Skeletal muscle tissue (tissue), 4 donors: ENCODE data around the gene NAV2. TPM values are rescaled to one million over a fixed set of nuclear protein-coding genes. Genes with fewer than 3 reads are reported as not detected.

ENCODE experiments used
- H3K27ac ChIP-seq: one replicate; pipeline ENCODE4 v1.7.0; 2013; ENCODE audit warnings: mild to moderate bottlenecking, low read depth, low read length, inconsistent platforms
- H3K27me3 ChIP-seq, 3 donors: one replicate each; pipeline ENCODE4 v1.7.0; 2013; ENCODE audit warnings: low read length in 3 of 3; ENCODE audit not compliant: control insufficient read depth in 3 of 3, insufficient read depth in 3 of 3
- H3K36me3 ChIP-seq, 3 donors: one replicate each; pipeline ENCODE4 v1.7.0; 2013; ENCODE audit warnings: low read length in 3 of 3; ENCODE audit not compliant: control insufficient read depth in 3 of 3, insufficient read depth in 3 of 3
- H3K4me1 ChIP-seq, 3 donors: one replicate each; pipeline ENCODE4 v1.7.0; 2013; ENCODE audit warnings: low read length in 3 of 3, mild to moderate bottlenecking in 3 of 3; ENCODE audit not compliant: control insufficient read depth in 3 of 3, insufficient read depth in 3 of 3
- H3K4me3 ChIP-seq, 3 donors: one replicate each; pipeline ENCODE4 v1.7.0; 2013; ENCODE audit warnings: low read length in 3 of 3
- H3K9ac ChIP-seq, 3 donors: one replicate each; pipeline ENCODE4 v1.7.0; 2013; ENCODE audit warnings: low read length in 3 of 3, mild to moderate bottlenecking in 3 of 3, moderate library complexity in 2 of 3, low read depth in 1 of 3
- H3K9me3 ChIP-seq, 3 donors: one replicate each; pipeline ENCODE4 v1.7.0; 2013; ENCODE audit warnings: low read length in 3 of 3; ENCODE audit not compliant: control insufficient read depth in 3 of 3
- total RNA-seq: library from RNA; depleted of rRNA; stranded (reverse); fragments of >200 nt; gene quantifications from one replicate; pipeline ENCODE4 v1.2.3, GENCODE V29; 2014
- donor health status: Osteomylitis.

NAV2 gene
- total RNA-seq, 1 donor from 2014 or later: 43.3 TPM

DNA sequence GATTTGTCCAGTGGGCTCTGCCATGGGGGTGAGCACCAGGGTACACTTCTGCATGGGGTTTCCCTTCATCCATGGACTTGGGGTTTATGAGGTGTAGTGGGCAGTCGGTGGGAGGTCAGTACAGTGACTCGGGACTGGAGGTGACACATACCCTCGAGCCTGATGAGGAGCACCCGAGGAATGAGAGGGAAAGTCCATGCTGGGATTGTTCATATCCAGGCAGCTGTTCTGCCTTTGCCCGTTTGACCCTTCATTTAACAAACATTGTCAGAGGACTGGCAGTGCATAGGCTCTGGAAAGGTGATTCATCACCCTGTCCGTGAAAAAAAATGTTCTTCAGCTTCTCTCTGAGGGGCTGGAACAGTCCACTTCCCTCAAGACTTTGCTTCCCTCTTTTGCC lies 2.7 kb downstream of the NAV2 start:
- H3K9ac ChIP-seq: peak overlapping the region in 1 of 3 donors; percentile 27
- H3K27ac ChIP-seq: no peak overlapping the region
- H3K4me3 ChIP-seq: no peak overlapping the region
- H3K36me3 ChIP-seq: no peaks in the 10 kb centered on the region
- H3K27me3 ChIP-seq: peaks cover 22 to 27% (median 24%) of the 10 kb centered on the region in 3 donors
- no peaks in the 10 kb centered on the region for H3K9me3 ChIP-seq
- peaks cover 30 to 41% (median 36%) of the 10 kb centered on the region in 3 donors for H3K4me1 ChIP-seq

- Histone ChIP-seq H3K4me1 (peaks cover 22 to 26% (median 23%) of the 10 kb centered on the region in 3 donors), H3K4me3 (no peak overlapping the region), H3K36me3 (no peaks in the 10 kb centered on the region), H3K9ac (no peak overlapping the region), H3K27ac (no peak overlapping the region), H3K27me3 (peaks cover 22 to 27% (median 24%) of the 10 kb centered on the region in 3 donors), H3K9me3 (no peaks in the 10 kb centered on the region)
Measured at GRCh38 chr11:19718051-19718450, 5.4 kb downstream of the NAV2 start.

DNA sequence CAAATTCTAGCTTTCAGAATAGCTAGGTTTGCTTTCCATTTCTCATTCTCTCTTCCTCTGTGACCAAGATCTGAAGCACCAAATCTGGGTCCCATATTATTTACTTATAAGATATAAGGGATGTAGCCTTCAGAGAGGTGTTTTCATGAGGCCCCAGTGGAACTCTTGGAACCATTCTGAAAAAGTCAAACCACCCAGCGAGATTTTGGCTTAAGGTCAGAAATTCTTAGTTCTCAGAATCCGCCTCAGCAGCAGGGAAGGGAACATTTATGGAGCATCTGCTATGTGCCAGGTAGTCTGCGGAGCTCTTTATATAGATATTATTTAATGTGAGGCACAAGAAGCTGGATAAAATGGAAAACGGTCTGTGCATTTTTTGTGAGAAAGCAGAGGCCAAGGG lies 6.3 kb downstream of the NAV2 start:
- H3K9me3 ChIP-seq: no peaks in the 10 kb centered on the region
- H3K9ac ChIP-seq: no peak overlapping the region
- H3K4me1 ChIP-seq: peaks cover 14 to 18% (median 17%) of the 10 kb centered on the region in 3 donors
- no peak overlapping the region for H3K4me3 ChIP-seq
- no peaks in the 10 kb centered on the region for H3K36me3 ChIP-seq
- no peak overlapping the region for H3K27ac ChIP-seq
- peaks cover 13 to 19% (median 18%) of the 10 kb centered on the region in 3 donors for H3K27me3 ChIP-seq

GRCh38 chr11:19719960-19720359 lies 7.3 kb downstream of the NAV2 start:
- H3K27ac ChIP-seq: no peak overlapping the region

DNA sequence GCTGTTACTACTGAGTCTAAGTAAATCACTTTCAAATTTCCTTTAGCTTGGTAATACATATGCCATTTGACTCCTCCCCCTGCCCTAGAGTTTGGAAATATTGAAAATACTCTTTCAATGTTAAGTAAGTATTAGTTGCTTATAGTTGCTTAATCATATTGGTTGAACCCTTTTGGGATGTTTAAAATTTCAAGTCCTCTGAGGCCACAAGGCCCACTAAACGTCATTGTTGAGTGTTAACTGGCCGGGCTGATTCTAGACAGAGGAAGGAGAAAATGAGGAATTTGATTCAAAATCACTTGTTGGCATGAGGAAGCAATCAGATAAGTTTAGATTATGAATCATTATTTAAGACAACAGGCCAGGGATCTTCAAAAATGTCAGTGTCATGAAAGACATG lies 8.5 kb downstream of the NAV2 start:
- no peak overlapping the region for H3K27ac ChIP-seq
- peaks cover 0 to 6% (median 0%) of the 10 kb centered on the region in 3 donors for H3K4me1 ChIP-seq
- no peaks in the 10 kb centered on the region for H3K27me3 ChIP-seq

More at GRCh38 chr11:19719960-19720359, 7.3 kb downstream of the NAV2 start:
- Histone ChIP-seq H3K27me3 (peaks cover 4 to 9% (median 8%) of the 10 kb centered on the region in 3 donors), H3K9me3 (no peaks in the 10 kb centered on the region), H3K4me3 (no peak overlapping the region), H3K9ac (no peak overlapping the region), H3K36me3 (no peaks in the 10 kb centered on the region), H3K4me1 (peaks cover 4 to 10% (median 7%) of the 10 kb centered on the region in 3 donors)

GRCh38 chr11:19722702-19723101 lies 10.1 kb downstream of the NAV2 start:
- Histone ChIP-seq H3K36me3 (no peaks in the 10 kb centered on the region), H3K27ac (no peak overlapping the region), H3K9me3 (no peaks in the 10 kb centered on the region), H3K27me3 (no peaks in the 10 kb centered on the region), H3K9ac (no peak overlapping the region), H3K4me1 (peaks cover 0 to 6% (median 0%) of the 10 kb centered on the region in 3 donors), H3K4me3 (no peak overlapping the region)

More for the DNA sequence above, 8.5 kb downstream of the NAV2 start:
- H3K4me3 ChIP-seq: no peak overlapping the region
- H3K36me3 ChIP-seq: no peaks in the 10 kb centered on the region
- H3K9me3 ChIP-seq: no peaks in the 10 kb centered on the region
- no peak overlapping the region for H3K9ac ChIP-seq

DNA sequence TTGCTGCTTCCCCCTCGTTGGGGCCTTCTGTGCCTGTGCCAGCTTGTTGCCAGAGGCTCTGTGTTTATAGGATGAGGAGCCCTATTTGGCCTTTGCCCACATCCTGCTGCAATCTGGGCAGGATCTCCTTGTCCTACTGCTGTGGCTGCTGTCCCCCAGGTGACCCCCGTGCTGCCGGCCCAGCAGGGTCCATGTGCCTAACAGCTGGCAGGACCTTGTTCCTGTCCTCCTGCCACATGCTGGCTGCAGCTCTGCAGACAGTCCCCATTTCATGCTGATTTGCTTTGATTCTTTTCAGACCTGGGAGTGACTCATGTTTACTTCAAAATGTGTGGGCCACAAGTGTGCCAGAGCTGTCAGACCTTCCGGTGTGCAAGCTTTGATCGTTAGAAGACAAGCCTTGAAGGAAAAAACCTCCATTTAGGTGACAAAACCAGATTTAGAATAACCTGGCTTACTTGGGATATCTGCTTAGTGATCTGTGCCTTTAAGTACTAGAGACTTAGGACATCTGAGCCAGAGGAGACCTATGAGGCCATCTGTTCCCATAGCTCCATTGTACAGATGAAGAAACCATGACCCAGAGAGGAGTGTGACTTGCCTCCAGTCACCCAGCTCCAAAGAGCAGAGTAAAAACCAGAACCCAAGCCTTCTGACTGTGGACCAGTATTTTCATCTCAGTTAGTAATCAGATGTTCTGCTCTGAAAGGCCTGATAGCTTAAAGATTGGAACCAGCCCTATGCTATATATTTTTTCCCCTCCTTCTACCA lies 11.1 kb downstream of the NAV2 start:
- peaks cover 0 to 6% (median 0%) of the 10 kb centered on the region in 3 donors for H3K4me1 ChIP-seq
- no peak overlapping the region for H3K9ac ChIP-seq
- no peaks in the 10 kb centered on the region for H3K9me3 ChIP-seq
- H3K27ac ChIP-seq: no peak overlapping the region
- no peak overlapping the region for H3K4me3 ChIP-seq
- no peaks in the 10 kb centered on the region for H3K27me3 ChIP-seq
- no peaks in the 10 kb centered on the region for H3K36me3 ChIP-seq

GRCh38 chr11:19724765-19725164 lies 12.1 kb downstream of the NAV2 start:
- no peak overlapping the region for H3K4me3 ChIP-seq
- peaks cover 0 to 6% (median 0%) of the 10 kb centered on the region in 3 donors for H3K4me1 ChIP-seq
- no peak overlapping the region for H3K27ac ChIP-seq
- no peaks in the 10 kb centered on the region for H3K9me3 ChIP-seq
- no peaks in the 10 kb centered on the region for H3K36me3 ChIP-seq
- no peaks in the 10 kb centered on the region for H3K27me3 ChIP-seq
- no peak overlapping the region for H3K9ac ChIP-seq

- H3K4me1 ChIP-seq: peaks cover 0 to 6% (median 0%) of the 10 kb centered on the region in 3 donors
- H3K9me3 ChIP-seq: no peaks in the 10 kb centered on the region
- H3K27ac ChIP-seq: no peak overlapping the region
- H3K4me3 ChIP-seq: no peak overlapping the region
- H3K36me3 ChIP-seq: no peaks in the 10 kb centered on the region
- H3K27me3 ChIP-seq: peaks cover 0 to 4% (median 0%) of the 10 kb centered on the region in 3 donors
- no peak overlapping the region for H3K9ac ChIP-seq
Measured at GRCh38 chr11:19725379-19726079, 12.9 kb downstream of the NAV2 start.

- Histone ChIP-seq H3K36me3 (no peaks in the 10 kb centered on the region), H3K4me1 (peaks cover 0 to 6% (median 0%) of the 10 kb centered on the region in 3 donors), H3K9me3 (no peaks in the 10 kb centered on the region), H3K27ac (no peak overlapping the region), H3K4me3 (no peak overlapping the region), H3K27me3 (peaks cover 0 to 5% (median 0%) of the 10 kb centered on the region in 3 donors), H3K9ac (no peak overlapping the region)
Measured at GRCh38 chr11:19727246-19727645, 14.6 kb downstream of the NAV2 start.
